Transverse colon (tissue), 3 donors: Measurements from ENCODE around the gene NFIA.

Source experiments
- EP300 ChIP-seq: sonication (generic); formaldehyde crosslinking; IDR thresholded peaks from one replicate; pipeline ENCODE4 v1.6.1; 2017; ENCODE audit warnings: antibody characterized with exemption, low read depth
- POLR2A ChIP-seq: fragments of 450-650 bp; IDR thresholded peaks from one replicate; pipeline ENCODE4 v1.6.1; 2016; ENCODE audit warnings: antibody characterized with exemption, mild to moderate bottlenecking, moderate library complexity
- TF ChIP-seq, protein P1 (sequence below), 5 experiments: fragments of 200-600 bp in 3 of 5; fragments of 450-650 bp in 2 of 5; sonication (generic) in 3 of 5; IDR thresholded peaks; 1 replicate in 2 of 5; 2 replicates in 3 of 5; pipeline ENCODE4 v1.5.1; 2016 to 2017; ENCODE audit warnings: antibody characterized with exemption in 5 of 5, inconsistent platforms in 3 of 5, mild to moderate bottlenecking in 2 of 5, moderate library complexity in 1 of 5

DNA sequence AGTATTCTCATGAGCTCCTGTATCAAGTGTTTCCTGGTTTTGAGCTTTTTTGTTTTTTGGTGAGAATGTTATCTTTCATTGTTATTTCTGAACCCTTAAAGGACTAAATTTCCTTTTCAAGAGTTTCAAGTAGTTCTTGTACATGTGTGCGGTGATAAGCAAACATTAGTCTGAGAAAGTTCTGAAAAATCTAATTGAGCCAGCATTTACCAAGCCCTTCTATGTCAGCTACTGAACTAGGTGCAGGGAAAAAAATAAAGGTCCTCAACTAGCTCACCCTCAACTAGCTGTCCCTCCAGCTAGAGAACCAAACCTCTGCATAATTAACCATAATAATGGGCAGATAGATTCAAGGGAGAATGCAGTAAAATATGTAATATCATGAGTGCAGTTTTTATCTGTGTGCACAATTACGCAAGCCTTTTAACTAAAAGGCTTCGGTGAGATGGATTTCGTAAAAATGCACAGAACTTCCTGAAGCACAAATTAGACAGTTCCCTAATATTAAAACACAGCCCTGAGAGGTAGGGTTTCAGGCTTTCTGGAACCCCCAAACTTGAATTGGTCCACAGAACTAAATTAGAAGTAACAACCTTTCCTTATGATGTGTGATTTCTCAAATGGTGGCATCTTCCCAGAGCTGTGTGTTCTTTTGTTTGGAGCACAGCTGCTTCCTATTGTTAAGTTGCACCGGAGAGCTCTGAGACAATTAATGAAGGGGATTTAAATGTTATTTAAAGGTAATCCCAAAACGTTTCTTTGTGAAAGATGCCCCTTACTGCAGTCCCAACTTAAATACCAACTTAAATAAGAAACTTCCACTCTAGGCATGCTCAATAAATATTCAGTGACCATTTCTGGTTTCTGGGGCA, 165.8 kb downstream of the NFIA start:
- TF ChIP-seq POLR2A, result no peak
- TF ChIP-seq, protein P1, sequence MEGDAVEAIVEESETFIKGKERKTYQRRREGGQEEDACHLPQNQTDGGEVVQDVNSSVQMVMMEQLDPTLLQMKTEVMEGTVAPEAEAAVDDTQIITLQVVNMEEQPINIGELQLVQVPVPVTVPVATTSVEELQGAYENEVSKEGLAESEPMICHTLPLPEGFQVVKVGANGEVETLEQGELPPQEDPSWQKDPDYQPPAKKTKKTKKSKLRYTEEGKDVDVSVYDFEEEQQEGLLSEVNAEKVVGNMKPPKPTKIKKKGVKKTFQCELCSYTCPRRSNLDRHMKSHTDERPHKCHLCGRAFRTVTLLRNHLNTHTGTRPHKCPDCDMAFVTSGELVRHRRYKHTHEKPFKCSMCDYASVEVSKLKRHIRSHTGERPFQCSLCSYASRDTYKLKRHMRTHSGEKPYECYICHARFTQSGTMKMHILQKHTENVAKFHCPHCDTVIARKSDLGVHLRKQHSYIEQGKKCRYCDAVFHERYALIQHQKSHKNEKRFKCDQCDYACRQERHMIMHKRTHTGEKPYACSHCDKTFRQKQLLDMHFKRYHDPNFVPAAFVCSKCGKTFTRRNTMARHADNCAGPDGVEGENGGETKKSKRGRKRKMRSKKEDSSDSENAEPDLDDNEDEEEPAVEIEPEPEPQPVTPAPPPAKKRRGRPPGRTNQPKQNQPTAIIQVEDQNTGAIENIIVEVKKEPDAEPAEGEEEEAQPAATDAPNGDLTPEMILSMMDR (IDR thresholded peaks at IDR 0.05), result no peak
- no peak for TF ChIP-seq EP300
